GM18867 (cell line): ENCODE results near the gene ZNF425.
"Not testable (repeated sequence)": the region's sequence is repeated elsewhere in the genome, so short reads cannot be mapped to it uniquely, and the experiment has no call there.

Source experiments
- ATAC-seq: cut with Tn5 transposase; IDR thresholded peaks from one replicate; pipeline ENCODE4 v1.9.1; 2021; ENCODE audit warnings: mild to moderate bottlenecking, moderate library complexity; ENCODE audit not compliant: unreplicated experiment

ZNF425 gene

GRCh38 chr7:149133028-149133710 is 7.0 kb upstream of the ZNF425 start:
- ATAC-seq: no peak

DNA sequence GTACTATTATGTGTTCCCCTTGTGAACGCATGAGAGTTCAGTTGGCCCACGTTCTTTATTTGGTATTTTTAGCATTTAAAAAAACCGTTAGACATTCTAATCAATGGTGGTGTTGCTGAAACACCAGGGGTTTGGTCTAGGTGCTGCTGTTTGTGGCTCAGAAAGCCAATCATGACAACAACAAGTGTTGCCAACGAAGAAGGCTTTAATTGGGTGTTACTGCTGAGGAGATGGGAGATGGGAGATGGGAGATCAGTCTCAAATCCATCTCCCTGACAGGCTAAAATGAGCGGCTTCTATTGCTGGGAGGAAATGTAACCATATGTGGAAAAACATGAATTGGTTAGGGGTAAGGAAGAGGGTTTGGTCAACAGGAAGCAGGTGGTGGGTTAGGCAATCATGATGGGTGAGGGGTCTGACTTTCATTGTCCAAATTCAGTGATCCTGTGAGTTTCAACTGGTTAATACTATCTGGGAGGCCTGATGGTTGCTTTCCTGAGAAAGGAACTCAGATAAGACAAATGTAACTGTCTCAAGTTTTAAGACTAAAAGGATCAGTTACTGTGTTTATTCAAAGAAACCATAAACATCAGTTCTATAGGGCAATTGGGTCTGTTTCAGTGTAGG is 4.6 kb upstream of the ZNF425 start:
- ATAC-seq: no peak

DNA sequence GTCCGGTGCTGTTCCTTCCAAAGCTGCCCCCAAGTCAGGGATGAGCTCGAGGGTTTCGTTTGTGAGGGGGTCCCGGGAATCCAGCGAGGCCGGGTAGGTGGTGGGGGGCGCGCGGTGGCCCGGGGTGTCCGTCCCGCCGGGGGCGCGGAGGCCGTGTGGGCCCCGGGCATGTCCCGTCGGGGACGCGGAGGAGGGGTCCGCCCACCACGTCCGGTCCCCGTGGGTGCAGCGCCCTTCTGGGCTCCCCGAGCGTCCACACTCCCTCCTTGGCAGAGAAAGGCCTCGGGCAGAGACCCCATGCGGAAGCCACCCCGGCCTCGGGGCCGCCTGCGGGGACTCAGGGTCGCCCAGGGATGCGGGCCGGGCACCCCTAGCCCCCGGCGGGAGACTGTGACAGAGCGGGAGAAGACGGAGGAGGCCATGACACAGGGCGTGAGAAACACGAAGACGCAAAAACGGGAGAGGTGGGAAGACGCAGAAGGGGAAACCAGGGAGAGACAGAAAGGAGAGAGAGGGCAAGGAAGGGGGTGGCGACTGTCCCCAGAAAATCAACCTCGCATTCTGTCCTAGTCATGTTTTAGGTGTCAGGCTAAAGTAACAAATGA is 640 bp upstream of the ZNF425 start:
- peak; percentile 46 for ATAC-seq

DNA sequence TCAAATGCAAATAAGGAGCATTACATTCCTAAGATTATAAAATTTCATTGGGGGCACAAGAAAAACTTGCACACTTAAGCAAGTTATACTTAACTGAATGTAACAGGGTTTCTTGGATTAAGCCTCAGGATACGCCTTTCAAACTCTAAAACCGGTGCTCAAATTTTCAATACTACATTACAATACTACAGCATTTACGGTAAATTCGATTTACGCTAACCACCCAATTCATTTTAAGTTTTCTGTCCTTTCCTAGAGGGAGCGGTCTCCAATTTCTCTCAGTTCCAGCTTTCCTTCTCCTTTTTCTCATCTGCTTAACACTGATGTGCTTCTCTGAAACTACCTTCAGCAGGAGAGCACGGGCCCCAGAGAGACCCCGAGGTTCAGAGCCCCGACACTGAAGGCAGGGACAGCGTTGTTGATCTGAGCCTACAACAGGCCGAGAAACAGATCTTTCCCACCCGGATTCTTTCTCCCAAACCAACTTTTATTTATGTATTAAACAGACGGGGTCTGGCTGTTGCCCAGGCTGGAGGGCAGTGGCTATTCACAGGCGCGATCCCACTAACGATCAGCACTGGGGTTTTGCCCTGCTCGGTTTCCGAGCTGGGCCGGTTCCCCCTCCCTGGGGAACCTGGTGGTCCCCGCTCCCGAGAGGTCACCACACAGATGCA is 798 bp downstream of the ZNF425 start:
- no peak for ATAC-seq

GRCh38 chr7:149109969-149110368 is 16.2 kb downstream of the ZNF425 start:
- ATAC-seq: no peak

- no peak for ATAC-seq
These were observed 21.4 kb downstream of the ZNF425 start for GRCh38 chr7:149104749-149105148.

GRCh38 chr7:149104214-149104613 is 21.9 kb downstream of the ZNF425 start:
- no peak for ATAC-seq

GRCh38 chr7:149103424-149103823 is 22.7 kb downstream of the ZNF425 start:
- ATAC-seq: no peak

DNA sequence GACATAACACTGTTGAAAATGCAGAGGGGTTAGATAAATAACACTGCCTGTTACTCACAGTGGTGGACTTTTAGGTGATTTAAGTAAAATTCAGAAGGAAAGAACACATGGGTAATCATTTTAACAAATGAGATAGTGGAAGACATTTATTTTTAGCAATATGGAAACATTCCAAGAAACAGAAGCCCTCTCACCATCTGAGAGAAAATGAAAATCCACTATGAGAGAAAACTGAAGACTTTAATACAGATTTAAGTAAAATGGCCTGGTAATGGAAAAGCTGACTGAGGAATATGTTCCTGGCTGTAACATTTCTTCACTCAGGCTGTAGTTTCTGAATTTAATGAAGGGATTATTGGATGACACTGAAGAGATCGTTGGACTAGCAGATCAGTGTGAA is 23.5 kb downstream of the ZNF425 start:
- no peak for ATAC-seq

- ATAC-seq: no peak
These were observed 25.3 kb downstream of the ZNF425 start for GRCh38 chr7:149100821-149101220.

GRCh38 chr7:149099058-149099457 is 27.1 kb downstream of the ZNF425 start:
- no peak for ATAC-seq

DNA sequence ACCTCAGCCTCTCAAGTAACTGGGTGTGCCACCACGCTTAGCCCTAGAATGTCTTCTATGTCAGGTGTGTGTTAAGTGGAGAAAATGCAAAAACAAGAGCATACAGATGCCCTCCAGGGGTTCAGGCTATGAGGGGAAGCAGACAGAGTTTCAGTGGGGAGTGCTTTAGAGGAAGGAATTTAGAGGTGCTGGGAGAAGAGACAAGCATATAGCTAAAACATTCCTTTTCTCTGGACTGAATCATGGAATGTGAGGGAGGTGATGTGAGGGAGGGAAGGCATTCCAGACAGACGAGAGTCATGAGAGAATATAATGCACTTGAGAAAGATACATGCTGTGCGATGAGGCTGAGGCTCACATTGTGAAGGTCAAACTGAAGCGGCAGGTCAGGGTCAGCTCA is 29.0 kb downstream of the ZNF425 start:
- ATAC-seq: no peak

DNA sequence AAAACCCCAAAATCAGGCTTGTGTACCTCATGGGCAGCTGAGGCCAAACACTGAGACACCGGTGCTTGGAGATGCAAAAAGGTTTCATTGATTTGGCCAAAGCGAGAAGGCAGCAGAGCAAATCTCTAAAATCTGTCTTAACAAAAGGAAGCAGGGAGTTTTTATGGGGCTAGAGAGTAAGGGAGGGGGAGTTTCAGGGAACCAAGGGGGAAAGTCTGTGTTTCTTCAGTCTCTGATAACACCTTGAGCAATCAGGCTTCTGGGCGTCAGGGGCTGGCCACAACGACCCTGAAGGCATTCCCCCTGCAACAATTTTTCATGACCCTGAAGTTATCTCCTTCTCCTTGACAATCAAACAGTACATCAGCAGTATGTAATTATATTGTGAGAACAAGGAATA is 32.9 kb downstream of the ZNF425 start:
- ATAC-seq: no peak

DNA sequence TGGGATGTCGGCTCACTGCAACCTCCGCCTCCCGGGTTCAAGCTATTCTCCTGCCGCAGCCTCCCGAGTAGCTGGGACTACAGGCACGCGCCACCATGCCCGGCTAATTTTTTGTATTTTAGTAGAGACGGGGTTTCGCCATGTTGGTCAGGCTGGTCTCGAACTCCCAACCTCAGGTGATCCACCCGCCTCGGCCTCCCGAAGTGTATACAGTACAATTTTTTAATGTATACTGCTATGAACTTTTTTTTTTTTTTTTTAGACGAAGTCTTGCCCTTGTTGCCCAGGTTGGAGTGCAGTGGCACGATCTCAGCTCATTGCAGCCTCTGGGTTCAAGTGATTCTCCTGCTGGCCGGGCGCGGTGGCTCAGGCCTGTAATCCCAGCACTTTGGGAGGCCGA is 33.9 kb downstream of the ZNF425 start:
- not testable (repeated sequence) for ATAC-seq

- ATAC-seq: peak; percentile 86
These were observed 35.5 kb downstream of the ZNF425 start, which contains the start of gene ZNF786 for GRCh38 chr7:149090397-149091195. Gene ZNF786, minus strand, starts transcription at chr7:149090718. Its CDS starts 78 bp downstream, at chr7:149090640.

DNA sequence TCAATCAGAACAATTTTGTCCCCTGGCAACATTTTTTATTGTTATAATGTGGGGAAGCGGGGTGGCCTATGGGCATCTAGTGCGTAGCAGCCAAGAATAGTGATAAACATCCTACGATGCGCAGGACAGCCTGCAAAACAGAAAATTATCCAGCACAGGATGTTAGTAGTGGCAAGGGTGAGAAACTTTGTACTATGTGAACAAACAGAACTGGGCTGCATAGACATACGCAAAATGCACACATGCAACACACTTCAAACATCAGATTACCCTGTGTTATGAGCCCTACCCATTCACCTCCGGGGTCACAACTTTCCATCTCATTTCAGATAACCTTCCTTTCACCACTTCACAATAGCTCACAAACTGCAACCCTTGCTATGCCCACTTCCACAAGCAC is 38.7 kb downstream of the ZNF425 start:
- no peak for ATAC-seq

GRCh38 chr7:149085866-149086265 is 40.3 kb downstream of the ZNF425 start:
- no peak for ATAC-seq

- no peak for ATAC-seq
These were observed 41.7 kb downstream of the ZNF425 start for GRCh38 chr7:149084407-149084806.

- ATAC-seq: no peak
These were observed 44.2 kb downstream of the ZNF425 start for GRCh38 chr7:149081914-149082313.

GRCh38 chr7:149077594-149077993 is 48.5 kb downstream of the ZNF425 start:
- no peak for ATAC-seq

DNA sequence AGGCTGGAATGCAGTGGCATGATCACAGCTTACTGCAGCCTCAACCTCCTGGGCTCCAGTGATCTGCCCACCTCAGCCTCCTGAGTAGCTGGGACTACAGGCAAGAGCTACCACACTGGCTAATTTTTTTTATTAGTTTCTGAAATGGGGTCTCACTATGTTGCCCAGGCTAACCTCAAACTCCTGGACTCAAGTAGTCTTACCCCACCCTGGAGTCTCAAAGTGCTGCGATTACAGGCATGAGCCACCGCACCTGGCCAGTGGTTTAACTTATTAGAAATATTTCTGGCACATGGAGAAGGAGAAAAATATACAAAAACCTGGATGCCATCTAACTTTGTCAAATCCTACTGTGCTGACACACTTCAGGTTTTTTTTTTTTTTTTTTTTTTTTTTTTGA is 50.8 kb downstream of the ZNF425 start:
- no peak for ATAC-seq
